SU-DHL-6 (cell line): ENCODE measurements around the gene LTBP1.

ENCODE experiments used
- H2AFZ ChIP-seq: fragments of 200-600 bp; sonication (generic); 2 replicates; pipeline ENCODE4 v1.6.1; 2014; ENCODE audit warnings: low read depth, mild to moderate bottlenecking, moderate library complexity, mixed read lengths, antibody characterized with exemption, low read length; ENCODE audit not compliant: severe bottlenecking
- H3F3A ChIP-seq: fragments of 200-600 bp; shearing (Covaris generic); 2 replicates; pipeline ENCODE4 v1.6.0; 2016; ENCODE audit warnings: antibody characterized with exemption, mild to moderate bottlenecking; ENCODE audit not compliant: insufficient read depth
- H3K27ac ChIP-seq: fragments of 200-600 bp; sonication (generic); 2 replicates; pipeline ENCODE4 v1.5.1; 2016; ENCODE audit warnings: low read depth, mild to moderate bottlenecking, low read length, moderate library complexity, mixed read lengths
- H3K27me3 ChIP-seq: fragments of 200-600 bp; sonication (generic), shearing (Covaris generic); 2 replicates; pipeline ENCODE4 v1.6.0; 2014; ENCODE audit warnings: mild to moderate bottlenecking, low read length
- H3K36me3 ChIP-seq: fragments of 200-600 bp; sonication (generic); 2 replicates; pipeline ENCODE4 v1.6.1; 2014; ENCODE audit warnings: mild to moderate bottlenecking, low read length, mixed read lengths
- H3K4me2 ChIP-seq: fragments of 300-600, 200-600 bp; shearing (Covaris generic), sonication (generic); 2 replicates; pipeline ENCODE4 v1.6.0; 2014; ENCODE audit warnings: low read length, low read depth, mild to moderate bottlenecking; ENCODE audit not compliant: poor library complexity, severe bottlenecking
- H3K4me3 ChIP-seq: fragments of 200-600 bp; sonication (generic); 2 replicates; pipeline ENCODE4 v1.5.1; 2014; ENCODE audit warnings: antibody characterized with exemption, low read length, mild to moderate bottlenecking, mixed read lengths; ENCODE audit not compliant: insufficient read depth, poor library complexity, severe bottlenecking
- H3K79me2 ChIP-seq: fragments of 200-600 bp; sonication (generic); 2 replicates; pipeline ENCODE4 v1.6.1; 2014; ENCODE audit warnings: mild to moderate bottlenecking, low read length, moderate library complexity; ENCODE audit not compliant: insufficient read depth
- H3K9ac ChIP-seq: fragments of 200-600 bp; sonication (generic); 2 replicates; pipeline ENCODE4 v1.7.0; 2014; ENCODE audit warnings: mild to moderate bottlenecking, low read length
- H3K9me2 ChIP-seq: fragments of 200-600 bp; sonication (generic); replicated peaks from 2 replicates; pipeline ENCODE4 v1.6.1; 2014; ENCODE audit warnings: low read length; ENCODE audit not compliant: insufficient read depth
- H3K9me3 ChIP-seq: fragments of 200-600 bp; sonication (generic); 2 replicates; pipeline ENCODE4 v1.6.1; 2014; ENCODE audit warnings: low read length, mixed read lengths; ENCODE audit not compliant: insufficient read depth
- H4K20me1 ChIP-seq: fragments of 200-600 bp; sonication (generic); 2 replicates; pipeline ENCODE4 v1.6.1; 2014; ENCODE audit warnings: low read depth, mild to moderate bottlenecking, antibody characterized with exemption, low read length, moderate library complexity, mixed read lengths
- EZH2phosphoT487 ChIP-seq: fragments of 200-600 bp; sonication (generic), shearing (Covaris generic); conservative IDR thresholded peaks from 2 replicates; pipeline ENCODE4 v1.6.1; 2018; ENCODE audit warnings: mild to moderate bottlenecking, antibody characterized with exemption, low read length, moderate library complexity, mixed read lengths
- TF ChIP-seq, protein P1 (sequence below): fragments of 200-600 bp; sonication (generic); IDR thresholded peaks from one replicate; pipeline ENCODE4 v1.5.1; 2017; ENCODE audit warnings: antibody characterized with exemption, mild to moderate bottlenecking, low read length, moderate library complexity; ENCODE audit not compliant: insufficient read depth, poor library complexity, severe bottlenecking

Gene LTBP1

DNA sequence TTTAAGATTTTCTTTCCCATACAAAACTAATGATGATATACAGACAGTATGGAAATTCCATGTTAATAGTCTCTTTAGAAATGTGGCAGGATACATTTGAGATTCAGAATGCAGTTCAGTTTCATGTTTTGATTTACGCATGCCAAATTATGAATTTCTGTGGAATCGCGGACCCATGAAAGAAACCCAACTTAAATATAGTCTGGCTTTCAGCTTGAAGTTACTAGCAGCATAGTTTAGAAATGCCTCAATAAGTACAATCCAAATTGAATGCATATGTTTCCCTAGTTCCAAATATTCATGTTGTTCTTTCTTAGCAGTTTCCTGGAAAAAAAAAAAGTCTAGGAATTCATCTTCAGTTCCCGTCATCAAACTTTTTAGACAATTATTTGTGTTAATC lies 365.6 kb downstream of the LTBP1 start:
- Histone ChIP-seq H3F3A (0 out of 2 replicates have a peak, but pooled peaks cover 9% of the 10 kb centered on the region), H3K27ac (no peak overlapping the region), H3K4me2 (no peak overlapping the region), H3K27me3 (no peaks in the 10 kb centered on the region), H4K20me1 (no peaks in the 10 kb centered on the region), H3K9me2 (no peaks in the 10 kb centered on the region), H3K9me3 (no peaks in the 10 kb centered on the region), H3K79me2 (no peaks in the 10 kb centered on the region), H3K4me3 (no peak overlapping the region), H3K9ac (no peak overlapping the region), H3K36me3 (peaks cover 23% of the 10 kb centered on the region), H2AFZ (no peak overlapping the region)
- TF ChIP-seq, protein P1, sequence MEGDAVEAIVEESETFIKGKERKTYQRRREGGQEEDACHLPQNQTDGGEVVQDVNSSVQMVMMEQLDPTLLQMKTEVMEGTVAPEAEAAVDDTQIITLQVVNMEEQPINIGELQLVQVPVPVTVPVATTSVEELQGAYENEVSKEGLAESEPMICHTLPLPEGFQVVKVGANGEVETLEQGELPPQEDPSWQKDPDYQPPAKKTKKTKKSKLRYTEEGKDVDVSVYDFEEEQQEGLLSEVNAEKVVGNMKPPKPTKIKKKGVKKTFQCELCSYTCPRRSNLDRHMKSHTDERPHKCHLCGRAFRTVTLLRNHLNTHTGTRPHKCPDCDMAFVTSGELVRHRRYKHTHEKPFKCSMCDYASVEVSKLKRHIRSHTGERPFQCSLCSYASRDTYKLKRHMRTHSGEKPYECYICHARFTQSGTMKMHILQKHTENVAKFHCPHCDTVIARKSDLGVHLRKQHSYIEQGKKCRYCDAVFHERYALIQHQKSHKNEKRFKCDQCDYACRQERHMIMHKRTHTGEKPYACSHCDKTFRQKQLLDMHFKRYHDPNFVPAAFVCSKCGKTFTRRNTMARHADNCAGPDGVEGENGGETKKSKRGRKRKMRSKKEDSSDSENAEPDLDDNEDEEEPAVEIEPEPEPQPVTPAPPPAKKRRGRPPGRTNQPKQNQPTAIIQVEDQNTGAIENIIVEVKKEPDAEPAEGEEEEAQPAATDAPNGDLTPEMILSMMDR: no peak
- TF ChIP-seq EZH2phosphoT487: no peak

DNA sequence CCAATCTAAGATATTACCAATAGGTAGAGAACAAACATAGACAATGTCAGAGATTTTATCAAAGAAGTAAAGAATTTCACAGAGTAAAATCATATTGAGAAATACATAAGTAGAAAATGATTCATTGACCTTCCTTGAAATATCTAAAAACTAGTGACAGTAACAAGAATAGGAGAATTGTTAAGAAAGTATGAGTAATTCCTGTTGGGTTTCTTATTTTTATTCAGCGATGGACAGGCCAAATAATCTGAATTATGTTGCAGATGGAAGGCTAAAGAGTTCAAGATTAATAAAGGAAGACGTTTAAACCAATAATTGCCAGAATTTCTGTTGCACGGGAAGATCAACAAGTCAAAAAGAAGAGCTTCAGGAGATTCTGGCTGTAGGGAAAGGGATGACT lies 366.3 kb downstream of the LTBP1 start:
- Histone ChIP-seq H4K20me1 (no peaks in the 10 kb centered on the region), H3K4me2 (no peak overlapping the region), H2AFZ (no peak overlapping the region), H3K27ac (no peak overlapping the region), H3K9me2 (no peaks in the 10 kb centered on the region), H3K27me3 (no peaks in the 10 kb centered on the region), H3K9me3 (no peaks in the 10 kb centered on the region), H3F3A (0 out of 2 replicates have a peak, but pooled peaks cover 3% of the 10 kb centered on the region), H3K79me2 (no peaks in the 10 kb centered on the region), H3K9ac (no peak overlapping the region), H3K36me3 (peaks cover 18% of the 10 kb centered on the region), H3K4me3 (no peak overlapping the region)
- TF ChIP-seq EZH2phosphoT487: no peak
- TF ChIP-seq, protein P1: no peak

DNA sequence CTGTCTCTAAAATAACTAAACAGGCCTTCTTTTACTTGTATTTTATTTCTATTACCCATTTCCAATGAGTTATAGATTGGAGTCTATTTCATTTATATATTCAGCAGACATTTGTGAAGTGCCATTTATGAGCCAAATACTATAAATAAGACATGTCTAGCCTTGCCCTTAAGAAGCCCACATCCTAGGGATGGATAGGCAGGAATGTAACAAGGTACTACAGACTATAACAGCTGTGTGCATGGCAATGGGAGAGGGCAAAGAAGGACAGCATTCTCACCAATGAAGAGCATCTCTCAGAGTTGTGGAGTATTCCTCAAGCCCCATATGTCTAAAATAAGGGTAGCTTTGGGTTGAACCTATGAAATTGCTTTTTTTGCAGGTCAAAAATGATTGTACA lies 367.8 kb downstream of the LTBP1 start:
- peaks cover 18% of the 10 kb centered on the region for H3K36me3 ChIP-seq
- 0 out of 2 replicates have a peak, but pooled peaks cover 3% of the 10 kb centered on the region for H3F3A ChIP-seq
- H3K9ac ChIP-seq: no peak overlapping the region
- H3K9me3 ChIP-seq: no peaks in the 10 kb centered on the region
- no peak overlapping the region for H3K27ac ChIP-seq
- no peaks in the 10 kb centered on the region for H3K9me2 ChIP-seq
- TF ChIP-seq, protein P1: no peak
- no peak for TF ChIP-seq EZH2phosphoT487
- no peaks in the 10 kb centered on the region for H3K79me2 ChIP-seq
- no peaks in the 10 kb centered on the region for H4K20me1 ChIP-seq
- H3K4me2 ChIP-seq: no peak overlapping the region
- H3K4me3 ChIP-seq: no peak overlapping the region
- H3K27me3 ChIP-seq: no peaks in the 10 kb centered on the region
- no peak overlapping the region for H2AFZ ChIP-seq
